GM18505 (cell line): ENCODE data around the gene CACNA1G.

Experiments
- ATAC-seq: cut with Tn5 transposase; IDR thresholded peaks from one replicate; pipeline ENCODE4 v1.9.1; 2021; ENCODE audit not compliant: unreplicated experiment
- POLR2A ChIP-seq: IDR thresholded peaks from 4 replicates; pipeline ENCODE4 v1.6.1; 2011; ENCODE audit warnings: borderline replicate concordance; ENCODE audit not compliant: insufficient read depth, insufficient read length; ENCODE audit errors: extremely low read depth

The CACNA1G gene

GRCh38 chr17:50637829-50638605, 77.5 kb downstream of the CACNA1G start:
- ATAC-seq: no peak
- TF ChIP-seq POLR2A: no peak

- TF ChIP-seq POLR2A: no peak
- no peak for ATAC-seq
Measured at GRCh38 chr17:50638606-50638965, 78.1 kb downstream of the CACNA1G start.

DNA sequence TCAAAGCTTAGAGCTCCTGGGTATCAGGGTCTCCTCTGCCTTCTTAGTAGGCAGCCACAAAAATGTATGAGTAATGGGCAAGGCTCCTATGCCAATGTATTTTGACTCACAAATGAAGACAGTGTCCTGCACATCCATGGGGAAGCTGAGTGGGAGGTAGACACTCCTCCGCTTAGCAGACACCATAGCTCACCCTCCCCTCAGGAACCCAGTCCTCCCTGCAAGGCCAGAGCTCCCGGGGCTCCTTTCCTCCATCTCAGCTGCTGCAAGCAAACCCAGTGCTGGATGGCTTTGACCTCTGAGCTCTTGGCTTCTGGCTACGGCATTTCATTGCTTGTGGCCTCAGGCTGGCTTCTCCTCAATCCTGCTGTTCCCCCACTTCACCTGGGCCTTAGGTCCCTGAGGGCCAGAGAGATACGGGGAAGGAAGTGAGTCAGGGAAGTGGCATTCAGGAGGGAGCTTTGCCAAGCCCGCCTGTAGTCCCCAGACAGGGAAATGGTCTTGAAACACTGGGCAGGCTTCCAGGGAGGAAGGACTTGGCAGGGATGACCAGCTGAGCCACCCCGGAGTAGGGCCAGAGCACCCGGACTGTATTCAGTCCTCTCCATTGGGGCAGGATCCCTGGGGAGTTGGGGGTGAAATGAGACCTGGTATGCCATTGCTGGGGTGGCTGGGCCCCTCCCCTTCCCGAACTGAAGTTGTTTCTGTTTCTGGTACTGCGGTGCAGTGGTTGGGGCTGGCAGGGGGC, 78.6 kb downstream of the CACNA1G start:
- no peak for ATAC-seq
- no peak for TF ChIP-seq POLR2A

DNA sequence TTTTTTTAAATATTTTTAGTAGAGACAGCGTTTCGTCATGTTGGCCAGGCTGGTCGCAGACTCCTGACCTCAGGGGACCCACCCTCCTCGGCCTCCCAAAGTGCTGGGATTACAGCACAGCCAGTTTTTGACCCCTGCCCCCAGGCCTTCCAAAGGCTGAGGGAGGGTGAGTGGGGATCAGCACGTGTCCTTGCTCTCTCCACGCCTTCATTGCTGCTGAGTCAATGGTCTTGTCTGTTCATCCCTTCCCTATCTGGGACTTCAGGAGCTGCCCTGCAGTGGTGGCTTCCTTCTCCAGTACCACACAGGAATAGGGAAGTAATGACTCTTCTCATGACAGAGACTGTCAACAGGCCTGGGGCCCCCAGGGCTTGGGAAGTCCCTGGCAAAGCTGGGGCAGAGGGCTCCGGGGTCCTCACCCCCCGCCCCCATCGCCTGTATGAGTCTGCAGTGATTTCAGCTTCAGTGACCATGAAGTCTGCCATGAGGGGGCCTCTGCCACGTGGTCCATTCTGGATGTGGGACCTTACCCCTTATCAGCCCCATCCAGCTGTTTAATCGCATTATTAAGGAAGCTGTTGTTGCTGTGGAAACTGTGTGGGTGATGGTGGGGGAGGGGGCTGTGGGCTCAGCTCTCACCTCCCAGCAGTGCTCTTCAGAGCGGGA, 80.3 kb downstream of the CACNA1G start:
- no peak for TF ChIP-seq POLR2A
- no peak for ATAC-seq

GRCh38 chr17:50641357-50641756, 80.8 kb downstream of the CACNA1G start:
- no peak for TF ChIP-seq POLR2A
- no peak for ATAC-seq

DNA sequence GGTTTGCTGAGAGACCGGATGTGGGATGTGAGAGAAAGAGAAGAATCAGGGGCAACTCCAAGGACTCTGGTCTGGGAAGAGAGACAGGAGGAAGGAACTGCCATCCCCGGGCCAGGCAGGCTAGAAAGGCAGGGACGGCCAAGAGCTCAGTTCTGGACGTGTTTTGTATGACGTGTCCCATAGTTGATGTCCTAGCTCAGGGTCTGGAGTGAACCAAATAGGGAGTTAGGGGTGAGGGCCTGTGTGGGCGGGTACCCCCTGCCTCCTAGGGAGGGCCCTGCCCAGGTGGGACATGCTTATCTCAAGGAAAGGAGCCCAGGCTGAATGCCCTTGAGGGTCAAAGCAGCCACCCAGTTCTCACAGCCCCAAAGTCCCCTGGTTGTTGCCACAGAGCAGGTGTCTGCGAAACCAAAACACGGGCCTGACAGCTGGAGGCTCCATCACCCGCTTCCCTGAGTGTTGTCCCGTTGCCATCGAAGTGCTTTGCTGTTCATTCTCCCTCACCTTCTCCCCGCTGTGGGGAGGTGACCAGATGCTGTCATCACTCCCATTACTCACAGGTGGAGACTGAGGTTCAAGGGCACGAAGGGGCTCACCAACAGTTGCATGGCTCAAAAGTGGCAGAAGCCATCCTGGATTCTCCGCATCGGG, 81.7 kb downstream of the CACNA1G start:
- ATAC-seq: no peak
- TF ChIP-seq POLR2A: no peak

DNA sequence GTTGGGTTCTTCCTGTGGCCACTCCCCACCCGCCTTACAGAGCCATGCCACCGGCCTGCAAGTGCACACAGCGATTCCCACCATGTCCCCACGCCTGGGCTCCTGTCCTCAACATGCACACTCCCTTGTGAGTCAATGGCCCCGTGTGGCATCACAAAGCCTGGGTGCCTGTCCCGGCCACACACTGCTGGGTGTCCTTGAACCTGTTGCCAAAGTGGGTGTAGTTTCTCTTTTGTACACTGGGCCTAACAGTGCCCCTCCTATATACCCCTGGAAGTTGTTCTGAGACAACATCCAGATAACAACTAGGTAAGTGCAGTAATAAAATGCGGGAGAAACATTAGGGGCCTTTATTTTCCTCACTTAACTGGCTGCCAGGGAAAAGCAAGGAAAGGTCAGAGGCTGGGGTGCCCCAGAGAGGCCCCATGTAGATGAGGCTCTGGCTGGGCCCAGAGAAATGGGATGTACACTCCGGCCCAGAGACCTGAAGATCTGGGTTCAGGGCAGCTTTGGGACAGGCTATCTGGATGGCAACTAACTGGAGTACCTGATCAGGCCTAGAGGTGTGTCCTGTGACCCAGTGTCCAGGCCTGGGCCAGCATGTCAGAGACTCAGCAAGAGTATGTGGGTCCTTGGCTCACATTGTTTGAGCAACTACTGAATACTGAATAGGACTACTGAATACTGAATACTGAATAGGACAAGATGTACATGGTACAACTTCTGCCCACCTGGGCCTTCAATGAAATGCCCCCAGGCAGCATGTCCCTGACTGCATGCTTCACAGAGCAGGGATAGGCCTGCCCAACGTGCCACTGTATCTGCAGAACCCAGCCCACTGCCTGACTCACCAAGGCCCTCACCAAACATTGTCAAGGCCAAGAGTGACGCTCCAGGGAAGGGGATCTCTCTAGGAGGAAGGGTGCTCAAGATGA, 82.5 kb downstream of the CACNA1G start:
- no peak for TF ChIP-seq POLR2A
- ATAC-seq: no peak

GRCh38 chr17:50645748-50646682, 85.5 kb downstream of the CACNA1G start:
- no peak for ATAC-seq
- no peak for TF ChIP-seq POLR2A

GRCh38 chr17:50647187-50647586, 86.7 kb downstream of the CACNA1G start:
- ATAC-seq: no peak
- TF ChIP-seq POLR2A: no peak

GRCh38 chr17:50649042-50649908, 88.8 kb downstream of the CACNA1G start:
- no peak for ATAC-seq
- TF ChIP-seq POLR2A: no peak

GRCh38 chr17:50651661-50652060, 91.1 kb downstream of the CACNA1G start:
- no peak for TF ChIP-seq POLR2A
- ATAC-seq: no peak
